Muscle layer of colon (tissue), 2 donors: ENCODE data around the gene SMAD4.
A peak's percentile ranks its signal among the peaks of the same experiment; 100 is the strongest.

ENCODE experiments used
- H3K27ac ChIP-seq: one replicate; pipeline ENCODE4 v1.7.0; 2013; ENCODE audit warnings: low read depth, mild to moderate bottlenecking, low read length, moderate library complexity
- H3K27me3 ChIP-seq, 2 donors: one replicate each; pipeline ENCODE4 v1.7.0; 2013; ENCODE audit warnings: low read length in 2 of 2, mild to moderate bottlenecking in 2 of 2; ENCODE audit not compliant: insufficient read depth in 2 of 2, control insufficient read depth in 1 of 2
- H3K36me3 ChIP-seq: one replicate; pipeline ENCODE4 v1.7.0; 2013; ENCODE audit warnings: mild to moderate bottlenecking, low read length; ENCODE audit not compliant: insufficient read depth
- H3K4me1 ChIP-seq: one replicate; pipeline ENCODE4 v1.7.0; 2013; ENCODE audit warnings: mild to moderate bottlenecking, low read length; ENCODE audit not compliant: insufficient read depth
- H3K4me3 ChIP-seq, 2 donors: one replicate each; pipeline ENCODE4 v1.7.0; 2013; ENCODE audit warnings: low read length in 2 of 2, low read depth in 1 of 2, mild to moderate bottlenecking in 1 of 2, moderate library complexity in 1 of 2
- H3K9ac ChIP-seq: one replicate; pipeline ENCODE4 v1.7.0; 2013; ENCODE audit warnings: low read length
- H3K9me3 ChIP-seq: one replicate; pipeline ENCODE4 v1.7.0; 2013; ENCODE audit warnings: mild to moderate bottlenecking, low read length
- donor health status: abdominal sarcoma.
- donor health status: Adenocarcinoma of cecum.

The SMAD4 gene

DNA sequence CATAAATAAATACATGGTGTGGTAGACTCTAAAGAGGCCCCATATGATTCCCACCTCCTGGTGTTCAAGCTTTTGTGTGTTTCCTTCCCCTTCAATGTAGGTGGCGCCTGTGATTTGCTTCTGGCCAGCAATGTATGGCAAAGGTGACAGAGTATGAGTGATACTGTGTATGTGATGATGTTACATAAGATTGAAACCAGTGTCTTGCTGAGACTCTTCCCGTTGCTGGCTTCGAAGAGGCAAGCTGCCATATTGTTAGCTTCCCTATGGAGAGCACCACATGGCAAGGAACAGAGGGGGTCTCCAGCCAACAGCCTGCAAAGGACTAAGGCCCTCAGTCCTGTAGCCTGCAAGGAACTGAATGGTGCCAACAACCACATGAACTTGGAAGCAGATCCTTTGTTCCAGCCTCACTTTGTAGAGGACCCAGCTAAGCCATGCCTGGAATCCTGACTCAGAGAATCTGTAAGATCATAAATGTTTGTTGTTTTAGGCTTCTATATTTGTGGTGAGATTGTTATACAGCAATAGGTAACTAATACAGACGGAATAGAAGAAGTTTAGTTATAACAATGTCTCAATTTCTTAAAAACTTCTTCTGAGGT, 1.7 kb upstream of the SMAD4 start:
- Histone ChIP-seq H3K4me1 (peaks cover 30% of the 10 kb centered on the region), H3K4me3 (no peak overlapping the region)

DNA sequence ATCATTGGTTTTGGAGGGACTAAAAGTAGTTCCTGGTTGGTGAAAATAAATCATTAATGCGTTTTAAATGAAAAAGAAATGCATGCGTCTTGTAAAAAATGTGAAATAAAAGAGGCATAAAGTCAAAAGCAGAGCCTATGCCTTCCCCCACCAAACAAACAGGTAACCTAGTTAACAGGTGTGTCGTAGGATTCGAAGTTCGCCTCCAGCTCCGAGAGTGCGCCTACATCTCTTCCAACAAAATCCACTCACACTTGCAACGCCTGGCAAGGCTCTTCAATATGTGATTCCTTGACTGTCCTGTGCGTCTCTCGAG, 677 bp upstream of the SMAD4 start:
- H3K36me3 ChIP-seq: peaks cover 8% of the 10 kb centered on the region
- no peaks in the 10 kb centered on the region for H3K9me3 ChIP-seq
- peak overlapping the region; percentile 88 for H3K27ac ChIP-seq
- H3K4me3 ChIP-seq: peak overlapping the region; percentile 71 to 81
- H3K9ac ChIP-seq: peak overlapping the region; percentile 90
- no peaks in the 10 kb centered on the region for H3K27me3 ChIP-seq
- peaks cover 39% of the 10 kb centered on the region for H3K4me1 ChIP-seq

More for the DNA sequence above, 1.7 kb upstream of the SMAD4 start:
- peak overlapping the region; percentile 90 for H3K9ac ChIP-seq
- no peaks in the 10 kb centered on the region for H3K27me3 ChIP-seq
- no peak overlapping the region for H3K27ac ChIP-seq
- no peaks in the 10 kb centered on the region for H3K9me3 ChIP-seq
- peaks cover 8% of the 10 kb centered on the region for H3K36me3 ChIP-seq

DNA sequence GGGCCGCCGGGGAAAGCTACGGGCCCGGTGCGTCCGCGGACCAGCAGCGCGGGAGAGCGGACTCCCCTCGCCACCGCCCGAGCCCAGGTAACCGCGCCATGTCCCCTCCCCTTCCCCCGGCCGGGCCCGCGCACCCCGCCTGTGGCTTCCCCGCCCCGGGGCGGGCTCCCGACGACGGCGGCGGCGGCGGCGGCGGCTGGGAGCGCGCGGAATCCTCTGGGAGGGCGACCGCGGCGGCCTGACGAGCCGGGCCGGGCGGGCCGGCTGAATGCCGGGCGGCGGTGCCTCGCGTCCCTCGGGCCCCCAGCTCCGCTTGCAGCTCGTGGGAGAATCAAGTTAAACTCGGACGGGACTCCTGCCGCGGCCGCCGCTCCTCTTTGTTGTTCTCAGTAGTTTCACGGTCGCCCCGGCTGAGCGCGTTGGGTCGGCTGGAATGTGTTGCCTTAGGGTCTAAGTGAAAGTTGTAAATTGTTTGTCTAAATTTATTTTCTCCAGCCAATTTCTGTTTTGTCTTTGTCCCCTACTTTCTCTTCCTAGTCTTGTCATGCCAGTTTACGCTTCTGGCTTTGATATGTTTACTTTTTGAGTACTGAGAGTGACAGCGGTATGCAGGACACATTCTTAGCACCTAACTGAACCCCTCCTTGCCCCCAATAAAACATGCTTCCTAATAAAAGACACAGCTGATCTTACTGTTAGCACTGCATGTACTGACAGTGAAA, 685 bp downstream of the SMAD4 start:
- peak overlapping the region; percentile 71 to 92 for H3K4me3 ChIP-seq
- H3K27ac ChIP-seq: peak overlapping the region; percentile 92
- H3K4me1 ChIP-seq: peaks cover 53% of the 10 kb centered on the region
- H3K9me3 ChIP-seq: no peaks in the 10 kb centered on the region
- H3K9ac ChIP-seq: peak overlapping the region; percentile 91
- no peaks in the 10 kb centered on the region for H3K27me3 ChIP-seq
- peaks cover 5% of the 10 kb centered on the region for H3K36me3 ChIP-seq

DNA sequence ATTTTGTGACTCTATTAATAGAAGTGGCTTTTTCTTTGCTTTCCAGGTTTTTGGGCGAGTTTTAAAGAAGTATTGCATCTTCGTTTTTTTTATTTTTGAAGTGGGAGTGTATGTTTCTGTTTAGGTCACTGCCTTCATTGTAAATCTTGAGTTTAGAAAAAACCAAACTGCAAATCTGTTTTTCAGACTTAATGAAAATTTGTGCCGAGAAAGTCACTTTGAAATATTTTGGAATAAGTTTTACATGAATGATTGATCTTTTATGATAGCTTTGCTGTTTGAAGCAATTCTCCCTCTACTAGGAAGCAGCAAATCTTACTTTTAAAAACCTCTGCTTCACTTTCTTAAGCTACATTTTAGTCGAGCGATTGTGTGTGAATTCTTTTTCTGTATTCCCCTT, 2.2 kb downstream of the SMAD4 start:
- Histone ChIP-seq H3K4me3 (peak overlapping the region in 1 of 2 donors; percentile 92), H3K9ac (no peak overlapping the region), H3K9me3 (no peaks in the 10 kb centered on the region), H3K36me3 (no peaks in the 10 kb centered on the region), H3K27me3 (no peaks in the 10 kb centered on the region), H3K27ac (peak overlapping the region; percentile 1), H3K4me1 (peaks cover 68% of the 10 kb centered on the region)

DNA sequence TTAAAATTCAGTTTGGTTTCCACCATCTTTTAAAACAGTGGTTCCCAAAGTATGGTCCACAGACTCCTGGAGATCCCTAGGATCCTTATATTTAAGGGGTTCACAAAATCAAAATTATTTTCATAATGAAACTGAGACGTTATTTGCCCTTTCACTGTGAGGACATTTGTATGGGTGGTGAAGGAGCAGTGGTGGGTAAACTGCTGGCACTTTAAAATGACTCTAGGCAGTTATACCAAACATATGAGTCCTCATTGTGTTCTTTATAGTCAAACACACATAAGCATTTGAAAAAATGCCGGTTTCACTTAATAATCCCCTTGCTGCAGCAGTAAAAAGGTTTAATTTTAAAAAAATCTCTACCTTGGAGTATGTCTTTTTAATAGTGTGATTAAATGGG, 7.2 kb downstream of the SMAD4 start:
- Histone ChIP-seq H3K4me1 (peaks cover 84% of the 10 kb centered on the region), H3K36me3 (no peaks in the 10 kb centered on the region), H3K27me3 (no peaks in the 10 kb centered on the region), H3K9me3 (no peaks in the 10 kb centered on the region), H3K4me3 (no peak overlapping the region), H3K9ac (no peak overlapping the region), H3K27ac (no peak overlapping the region)

DNA sequence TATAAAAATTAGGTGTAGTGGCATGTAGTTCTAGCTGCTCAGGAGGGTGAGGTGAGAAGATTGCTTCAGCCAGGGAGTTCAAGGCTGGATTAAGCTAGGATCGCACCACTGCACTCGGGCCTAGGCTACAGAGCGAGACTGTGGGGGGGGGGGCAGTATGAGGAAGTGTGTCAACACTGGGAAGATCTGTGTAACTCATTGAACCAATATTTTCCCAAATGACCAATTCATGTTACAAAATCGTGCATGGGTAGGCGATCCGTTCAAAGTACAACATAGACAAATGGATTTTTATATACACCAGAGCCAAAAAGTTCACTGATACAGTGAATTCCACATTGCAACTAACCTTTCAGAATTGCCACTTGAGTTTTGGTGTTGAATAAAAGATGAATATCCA, 8.1 kb downstream of the SMAD4 start:
- no peak overlapping the region for H3K9ac ChIP-seq
- H3K27ac ChIP-seq: no peak overlapping the region
- H3K36me3 ChIP-seq: no peaks in the 10 kb centered on the region
- H3K4me1 ChIP-seq: peaks cover 80% of the 10 kb centered on the region
- H3K27me3 ChIP-seq: no peaks in the 10 kb centered on the region
- no peaks in the 10 kb centered on the region for H3K9me3 ChIP-seq
- H3K4me3 ChIP-seq: no peak overlapping the region

DNA sequence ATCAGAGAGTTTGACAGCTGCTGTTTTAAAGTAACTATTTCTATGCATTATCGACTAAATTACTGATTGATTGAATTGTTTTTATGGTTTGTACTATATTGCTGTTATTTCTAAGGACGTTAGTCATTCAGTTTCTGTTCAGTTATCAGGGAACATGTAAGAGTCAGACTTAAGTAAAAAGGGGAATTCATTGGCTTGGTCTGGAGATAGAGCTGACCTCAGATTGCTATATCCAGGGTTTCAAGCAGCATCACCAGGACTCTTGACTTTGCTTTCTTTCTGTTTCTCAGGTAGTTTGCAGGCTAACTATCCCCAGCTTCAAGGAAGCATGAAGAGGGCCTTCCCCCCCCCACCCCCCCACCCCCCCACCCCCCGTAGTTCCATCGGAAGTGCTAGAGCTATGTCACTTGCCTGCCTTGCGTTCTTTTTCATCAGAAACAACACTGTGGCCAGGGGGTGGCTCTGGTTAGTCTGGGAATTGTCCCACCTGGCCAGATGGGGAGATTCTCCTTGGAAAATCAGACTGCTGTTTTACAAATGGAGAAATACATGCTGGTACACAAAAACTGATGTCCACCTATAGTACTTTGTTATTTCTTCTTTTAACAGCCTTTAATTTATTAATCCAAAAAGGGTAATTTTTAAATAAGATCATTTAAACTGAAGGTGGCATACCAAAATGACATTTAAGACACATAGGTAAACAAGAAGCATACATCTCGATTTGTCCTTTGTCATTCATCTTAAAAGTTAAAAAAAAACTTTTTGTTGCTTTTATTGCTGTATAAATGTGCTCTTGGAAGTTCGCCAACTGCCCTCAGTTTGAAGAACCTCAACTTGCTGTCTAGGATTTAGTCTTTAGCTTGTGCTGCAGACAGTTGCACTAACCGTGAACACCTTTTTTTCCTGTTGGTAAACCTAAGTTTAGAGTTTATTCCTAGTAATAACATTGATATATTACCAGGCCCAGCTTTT, 9.4 kb downstream of the SMAD4 start:
- no peak overlapping the region for H3K4me3 ChIP-seq
- H3K27ac ChIP-seq: no peak overlapping the region
- H3K9me3 ChIP-seq: no peaks in the 10 kb centered on the region
- peaks cover 69% of the 10 kb centered on the region for H3K4me1 ChIP-seq
- H3K27me3 ChIP-seq: no peaks in the 10 kb centered on the region
- no peaks in the 10 kb centered on the region for H3K36me3 ChIP-seq
- no peak overlapping the region for H3K9ac ChIP-seq

DNA sequence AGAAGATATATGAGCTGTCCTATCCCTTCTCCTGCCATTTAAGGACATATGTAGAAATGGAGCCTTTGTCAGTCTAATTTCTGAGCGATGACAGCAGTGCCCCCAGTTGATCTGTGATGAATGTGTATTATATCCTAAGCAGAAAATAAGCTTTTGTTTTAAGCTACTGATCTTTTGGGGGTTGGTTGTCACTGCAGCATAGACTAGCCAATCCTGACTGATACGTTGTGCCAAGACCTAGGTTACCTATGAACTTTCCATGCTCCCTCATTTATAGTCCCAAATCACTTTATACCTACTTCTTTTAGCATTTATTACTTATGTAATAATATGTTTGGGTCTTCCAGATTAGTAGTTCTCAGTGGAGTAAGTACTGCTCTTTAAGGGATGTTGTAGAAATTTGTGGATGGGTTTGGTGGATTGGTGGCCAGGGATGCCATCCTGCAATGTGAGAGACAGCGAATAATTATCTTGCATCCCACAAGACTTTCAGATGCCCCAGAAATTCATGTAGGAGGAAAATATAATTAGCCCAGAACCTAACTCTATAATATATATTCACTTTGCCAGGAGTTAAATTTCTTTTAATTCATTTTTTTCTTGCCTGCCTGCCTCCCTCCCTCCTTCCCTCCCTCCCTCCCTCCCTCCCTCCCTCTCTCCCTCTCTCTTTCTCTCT, 11.8 kb downstream of the SMAD4 start:
- Histone ChIP-seq H3K36me3 (no peaks in the 10 kb centered on the region), H3K4me1 (peaks cover 63% of the 10 kb centered on the region), H3K27me3 (no peaks in the 10 kb centered on the region), H3K9ac (no peak overlapping the region), H3K9me3 (no peaks in the 10 kb centered on the region), H3K27ac (no peak overlapping the region), H3K4me3 (no peak overlapping the region)

DNA sequence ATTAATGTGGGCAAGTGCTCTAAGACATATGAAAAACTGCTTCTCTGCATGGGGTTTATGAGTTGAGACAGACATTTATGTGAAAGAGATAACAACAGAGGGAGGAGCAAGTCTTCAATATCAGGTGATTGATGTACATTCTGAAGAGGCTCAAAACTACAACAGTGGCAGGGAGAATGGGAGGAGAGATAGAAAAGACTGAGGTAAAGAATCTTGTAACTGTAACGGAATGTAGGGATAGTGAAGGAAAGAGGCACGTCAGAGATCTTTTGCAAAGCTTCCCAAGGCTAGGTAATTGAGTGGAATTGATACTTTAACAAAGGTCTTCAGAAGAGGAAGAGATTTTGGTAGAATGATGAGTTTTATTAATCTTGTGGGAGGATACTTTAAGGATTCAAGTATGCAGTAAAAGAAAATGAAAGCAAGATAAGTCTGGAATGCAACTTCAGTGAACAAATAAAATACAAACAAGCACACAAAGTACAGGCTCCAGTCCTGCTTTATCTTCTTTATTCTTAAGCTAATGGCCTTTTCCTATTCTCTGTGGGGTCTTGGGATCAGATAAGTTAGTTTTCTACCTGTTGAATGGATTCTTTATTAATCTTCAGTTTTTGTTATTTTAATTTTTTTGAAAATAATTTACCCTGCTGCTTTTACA, 15.0 kb downstream of the SMAD4 start:
- H3K27ac ChIP-seq: no peak overlapping the region
- H3K4me3 ChIP-seq: peak overlapping the region in 1 of 2 donors; percentile 6
- H3K4me1 ChIP-seq: peaks cover 39% of the 10 kb centered on the region
- no peaks in the 10 kb centered on the region for H3K9me3 ChIP-seq
- no peaks in the 10 kb centered on the region for H3K27me3 ChIP-seq
- peaks cover 7% of the 10 kb centered on the region for H3K36me3 ChIP-seq
- no peak overlapping the region for H3K9ac ChIP-seq

DNA sequence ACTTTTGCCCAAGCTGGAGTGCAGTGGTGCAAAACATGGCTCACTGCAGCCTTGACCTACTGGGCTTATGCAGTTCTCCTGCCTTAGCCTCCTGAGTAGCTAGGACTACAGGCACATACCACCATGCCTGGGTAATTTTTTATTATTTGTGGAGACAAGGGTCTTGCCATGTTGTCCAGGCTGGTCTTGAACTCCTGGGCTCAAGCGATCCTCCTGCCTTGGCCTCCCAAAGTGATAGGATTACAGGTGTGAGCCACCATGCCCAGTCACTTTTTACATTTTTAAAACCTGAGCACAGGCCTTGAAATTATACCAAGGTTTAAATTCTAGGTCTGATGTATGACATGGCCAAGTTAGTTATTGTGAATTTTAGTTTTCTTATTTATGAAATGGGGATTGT, 18.2 kb downstream of the SMAD4 start:
- Histone ChIP-seq H3K36me3 (peaks cover 7% of the 10 kb centered on the region), H3K4me3 (no peak overlapping the region), H3K9me3 (no peaks in the 10 kb centered on the region), H3K4me1 (peaks cover 19% of the 10 kb centered on the region), H3K27ac (no peak overlapping the region), H3K9ac (no peak overlapping the region), H3K27me3 (no peaks in the 10 kb centered on the region)
